ENCODE measurements around the gene CENPP.

The CENPP gene

DNA sequence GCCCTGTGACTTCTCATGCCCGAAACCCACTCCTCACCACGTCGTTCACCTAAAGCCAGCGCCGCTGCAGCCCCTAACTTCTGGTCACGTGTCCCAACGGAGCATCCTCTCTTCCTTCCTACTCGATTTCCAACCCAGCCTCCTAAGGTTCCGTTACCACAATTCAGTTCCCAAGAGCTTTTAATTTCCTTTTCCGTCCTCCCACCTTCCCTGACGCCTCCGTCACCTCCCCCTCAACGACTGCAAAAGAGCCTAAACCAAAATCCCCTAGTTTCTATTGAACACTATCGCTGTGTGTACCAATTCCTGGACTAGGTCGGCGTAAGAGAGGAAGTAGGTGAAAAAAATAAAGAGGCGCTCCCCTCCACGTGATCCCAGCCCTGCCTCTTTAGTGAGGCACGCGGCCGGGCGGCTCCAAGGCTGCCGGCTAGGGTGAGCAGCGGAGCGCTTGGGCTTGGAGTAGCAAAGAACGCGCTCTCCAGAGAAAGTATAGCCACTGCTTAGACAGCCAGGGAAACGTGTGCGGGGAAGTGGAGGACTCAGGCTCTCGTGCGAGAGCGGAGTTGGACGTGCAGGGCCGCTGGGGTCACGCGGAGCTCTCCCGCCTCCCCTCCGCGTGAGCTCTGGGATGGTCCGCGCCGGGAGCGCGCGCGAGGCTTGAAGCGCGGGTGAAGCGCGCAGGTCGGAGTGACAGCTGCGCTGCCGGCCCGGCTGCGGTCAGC, at the start of gene CENPP, which contains the start of gene NOL8:
Gene CENPP, plus strand, starts transcription at position 685 of the 722 bp plus-strand sequence.
Gene NOL8, minus strand, starts transcription at position 82 of the 722 bp plus-strand sequence. CDS start 1,189 bp downstream, outside the sequence.
- DNase-seq = peak; percentile 78

DNA sequence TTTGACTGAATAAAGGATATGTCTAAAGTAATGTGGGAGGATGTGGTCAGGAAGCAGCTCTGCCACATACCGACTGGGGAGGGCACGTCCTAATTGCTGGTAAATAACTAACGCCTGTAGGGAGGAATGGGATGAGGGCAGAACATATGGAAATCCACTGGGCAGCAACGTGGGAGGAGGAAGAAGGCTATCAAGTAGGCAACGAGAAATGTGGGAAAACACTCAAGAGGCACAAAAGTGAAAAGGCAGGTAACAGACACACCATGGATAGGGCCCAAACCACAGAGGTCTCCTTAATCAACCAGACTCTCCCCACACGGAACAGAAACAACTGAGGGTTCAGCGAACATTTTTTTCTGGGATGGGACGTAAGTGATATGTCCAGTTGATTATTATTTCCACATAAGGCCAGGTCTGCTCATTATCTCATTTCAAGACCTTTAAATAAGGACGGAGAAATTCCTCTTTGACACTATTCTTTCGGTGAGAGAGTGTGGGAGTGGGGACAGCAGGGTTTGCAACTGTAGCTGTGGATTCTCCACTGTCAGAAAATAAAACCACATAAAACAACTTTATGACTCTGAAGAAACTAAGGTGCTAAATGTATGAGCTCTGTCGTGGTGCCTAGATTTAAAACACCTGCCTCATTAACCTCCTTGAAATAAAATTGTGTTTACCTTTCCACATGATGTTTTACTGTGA, 49.3 kb upstream of the CENPP start:
- DNase-seq = no peak

DNA sequence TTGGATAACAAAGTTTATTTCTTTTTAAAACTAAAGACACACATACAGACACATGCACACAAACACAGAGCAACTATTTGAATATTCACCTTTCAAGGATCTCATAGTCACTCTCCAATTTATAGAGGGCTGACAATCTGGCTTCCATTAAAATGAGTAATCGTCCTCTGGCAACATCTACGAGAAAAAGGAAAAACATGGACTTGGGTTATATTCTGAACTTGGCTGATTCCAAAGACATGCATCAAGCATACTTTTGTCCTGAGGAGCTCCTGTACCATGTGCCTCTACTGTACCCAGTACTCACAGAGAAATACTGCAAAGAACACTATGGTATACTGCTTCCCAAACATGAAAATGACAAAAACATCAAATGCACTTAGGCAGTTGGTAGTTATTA, 47.6 kb upstream of the CENPP start:
- no peak for DNase-seq

DNA sequence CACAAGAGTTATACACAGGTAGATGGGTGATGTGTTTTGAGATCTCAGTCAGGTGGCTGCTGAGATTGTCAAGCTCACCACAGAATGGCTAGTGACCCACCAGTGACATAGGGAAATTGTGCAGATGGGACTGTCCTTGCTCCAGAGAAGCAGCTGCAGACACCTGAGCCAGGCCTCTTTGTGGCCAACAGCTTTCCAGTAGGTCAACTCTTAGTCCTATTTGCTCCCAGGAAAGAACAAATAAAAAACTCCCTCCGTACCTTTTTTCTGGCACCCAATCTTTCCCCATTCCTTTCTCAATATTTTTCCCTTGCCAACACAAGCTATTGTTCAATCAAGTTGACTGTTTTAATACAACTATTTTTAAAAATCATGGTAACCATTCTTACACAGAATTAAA, 46.5 kb upstream of the CENPP start:
- no peak for DNase-seq

DNA sequence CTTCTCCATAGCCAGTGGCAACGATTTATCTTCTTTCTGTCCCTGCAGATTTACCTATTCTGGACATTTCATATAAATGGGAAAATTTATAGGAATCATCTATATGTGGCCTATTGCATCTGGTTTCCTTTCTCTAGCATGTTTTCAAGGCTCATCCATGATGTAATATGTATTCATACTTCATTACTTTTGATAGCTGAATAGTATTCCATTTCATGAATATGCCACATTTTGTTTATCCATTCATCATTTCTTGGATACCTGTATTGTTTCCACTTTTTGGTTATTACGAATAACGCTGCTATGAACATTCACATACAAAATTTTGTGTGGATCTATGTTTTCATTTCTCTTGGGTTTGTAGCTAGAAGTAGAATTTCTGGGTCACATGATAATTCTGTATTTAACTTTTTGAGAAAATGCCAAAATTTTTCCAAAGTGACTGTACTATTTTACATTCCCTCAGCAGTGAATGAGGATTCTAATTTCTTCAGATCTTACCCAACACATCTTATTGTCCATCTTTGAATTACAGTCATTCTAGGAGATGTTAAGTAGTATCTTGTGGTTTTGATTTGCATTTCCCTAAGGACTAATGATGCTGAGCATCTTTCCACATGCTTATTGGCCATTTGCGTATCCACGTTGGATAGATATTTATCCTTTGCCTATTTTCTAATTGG, 35.9 kb upstream of the CENPP start:
- DNase-seq = no peak

DNA sequence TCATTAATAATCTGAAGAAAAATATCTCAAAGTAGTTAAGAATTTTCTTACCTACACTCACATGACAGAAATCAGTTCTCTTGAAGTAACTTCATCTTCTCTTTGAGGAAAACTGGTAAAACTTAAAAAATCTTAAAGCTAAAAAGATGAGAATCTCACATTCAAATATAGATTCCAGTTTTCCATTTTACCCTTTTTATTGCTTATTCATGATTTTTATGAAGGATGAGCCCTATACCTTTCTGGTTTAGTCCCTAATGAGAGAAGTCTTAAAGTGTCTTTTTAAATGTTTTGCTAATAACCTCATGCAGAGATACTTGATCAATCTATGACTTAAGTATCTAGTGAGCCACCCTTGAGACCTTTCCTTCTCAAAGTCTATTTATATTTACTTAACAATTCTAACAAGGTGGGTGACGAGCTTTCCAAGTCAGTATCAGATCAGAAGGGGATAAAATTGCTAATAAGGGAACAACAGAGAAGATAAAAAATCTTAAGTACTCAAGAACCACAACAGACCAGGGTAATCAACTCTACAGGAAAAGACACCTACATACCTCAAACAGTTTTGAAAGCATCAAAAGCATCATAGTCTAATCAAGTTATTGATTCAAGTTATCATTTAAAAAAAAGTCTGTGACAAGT, 34.8 kb upstream of the CENPP start:
- DNase-seq = no peak

DNA sequence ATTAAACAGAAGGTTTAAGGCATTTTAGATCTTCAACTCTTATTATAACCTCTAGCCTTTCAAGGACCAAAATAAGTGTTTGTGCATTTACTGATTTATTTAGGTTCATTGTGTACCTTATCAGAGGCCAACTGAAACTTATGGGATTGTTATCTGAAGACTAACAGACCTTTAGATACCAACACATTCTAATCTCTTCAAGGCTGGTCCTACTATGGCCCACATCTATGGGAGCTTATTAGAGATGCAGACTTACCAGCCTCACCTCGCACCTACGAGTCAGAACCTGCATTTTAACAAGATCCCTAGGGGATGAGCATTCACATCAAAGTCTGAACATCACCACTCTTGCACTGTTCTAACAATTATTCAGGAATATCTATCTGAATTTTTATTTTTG, 34.2 kb upstream of the CENPP start:
- DNase-seq = no peak

DNA sequence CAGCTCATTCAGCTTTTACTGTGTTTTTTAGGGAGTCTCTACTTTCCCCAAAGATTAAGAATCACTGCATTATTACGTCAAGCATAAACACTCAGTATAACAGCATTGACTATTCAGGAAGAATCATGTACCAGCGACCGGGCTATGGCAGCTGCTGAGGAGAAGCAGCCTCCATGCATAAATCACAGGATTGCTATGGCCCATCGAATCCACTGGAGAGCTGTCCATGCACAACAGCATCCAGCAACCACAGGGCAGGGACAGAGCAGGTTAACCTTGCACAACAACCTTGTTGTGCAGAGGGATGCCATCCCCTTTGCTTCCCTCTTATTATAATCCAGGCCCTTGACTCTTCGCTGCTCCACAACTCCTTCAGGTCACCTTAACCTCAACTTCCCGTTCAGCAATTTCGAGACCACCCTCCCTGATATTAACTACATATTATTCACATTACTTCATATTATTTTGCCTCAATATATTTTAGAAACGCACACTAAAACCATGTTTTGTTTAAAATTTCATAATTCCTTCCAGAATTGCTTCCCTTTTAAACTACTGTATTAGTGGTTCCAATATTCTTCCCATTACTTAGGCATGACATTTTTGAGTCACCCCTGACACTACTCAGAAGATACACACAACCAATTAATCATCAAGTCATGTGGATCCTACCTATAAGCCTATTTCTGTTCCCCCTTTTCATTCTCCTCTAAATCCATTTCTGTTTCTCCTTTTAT, 33.2 kb upstream of the CENPP start:
- no peak for DNase-seq

DNA sequence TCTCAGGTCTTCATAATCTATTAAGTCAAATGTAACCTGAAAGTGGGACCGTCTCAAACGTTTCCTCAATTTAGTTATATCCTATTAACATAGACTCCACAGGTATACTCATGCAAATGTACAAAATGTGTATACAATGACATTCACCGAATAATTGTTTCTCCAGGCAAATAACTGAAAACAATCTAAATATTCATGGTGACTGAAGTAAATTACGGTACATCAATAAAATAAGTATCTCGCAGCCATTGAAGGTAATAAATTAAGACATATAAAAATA, 32.7 kb upstream of the CENPP start:
- DNase-seq = no peak

DNA sequence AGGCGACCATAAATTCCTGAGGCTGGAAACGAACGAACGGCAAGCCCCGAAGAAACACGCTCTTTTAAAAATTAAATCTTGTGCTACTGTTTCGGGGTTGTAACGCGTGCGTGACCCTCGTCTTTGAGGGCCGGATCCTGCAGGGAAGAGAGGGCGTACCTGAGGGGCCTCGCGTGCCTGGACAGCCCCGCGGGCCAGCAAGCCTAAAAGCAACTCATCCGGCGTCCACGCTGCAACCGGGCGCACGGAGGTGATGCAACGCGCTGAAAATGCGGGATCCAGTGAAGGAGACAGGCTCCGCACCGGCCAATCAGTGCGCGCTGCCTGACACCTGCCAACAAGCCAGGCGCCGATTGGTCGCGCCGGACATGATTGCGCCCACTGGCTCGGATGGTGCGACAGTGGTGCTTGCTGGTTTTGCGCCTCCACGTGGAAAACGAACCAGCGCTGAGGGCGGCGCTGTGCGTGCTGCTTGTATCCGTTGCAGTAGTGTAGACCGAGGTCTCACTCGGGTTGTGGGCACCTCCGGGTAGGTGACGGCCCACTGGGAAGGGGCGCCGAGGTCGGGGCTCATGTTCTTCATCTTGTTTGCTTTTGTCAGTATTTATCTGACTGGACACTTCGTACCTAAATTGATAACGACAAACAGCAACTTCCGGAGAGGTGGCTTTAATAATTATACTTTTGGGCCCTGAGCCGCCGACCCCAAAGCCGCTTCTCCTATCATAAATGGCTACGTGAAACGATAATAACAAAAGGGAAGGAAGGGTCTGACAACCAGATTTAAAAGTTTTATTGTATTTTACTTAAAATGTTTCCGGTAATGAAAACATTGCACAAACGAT, 32.1 kb upstream of the CENPP start, which contains the start of gene IARS1:
Gene IARS1, minus strand, starts transcription at position 246 of the 845 bp plus-strand sequence. CDS start 4,278 bp downstream, outside the sequence.
- peak; percentile 97 for DNase-seq

DNA sequence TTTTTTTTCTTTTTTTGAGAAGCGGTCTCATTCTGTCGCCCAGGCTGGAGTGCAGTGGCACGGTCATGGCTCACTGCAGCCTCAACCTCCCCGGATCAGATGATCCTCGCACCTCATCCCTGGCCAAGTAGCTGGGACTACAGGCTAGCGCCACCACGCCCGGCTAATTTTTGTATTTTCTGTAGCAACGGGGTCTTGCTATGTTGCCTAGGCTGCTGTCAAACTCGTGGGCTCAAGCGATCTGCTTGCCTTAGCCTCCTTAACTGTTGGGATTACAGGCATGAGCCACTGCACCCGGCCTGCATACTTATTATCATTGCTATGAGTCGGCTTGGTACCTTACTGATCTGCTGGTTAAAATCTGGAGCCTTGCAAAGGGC, 31.5 kb upstream of the CENPP start:
- DNase-seq = no peak

DNA sequence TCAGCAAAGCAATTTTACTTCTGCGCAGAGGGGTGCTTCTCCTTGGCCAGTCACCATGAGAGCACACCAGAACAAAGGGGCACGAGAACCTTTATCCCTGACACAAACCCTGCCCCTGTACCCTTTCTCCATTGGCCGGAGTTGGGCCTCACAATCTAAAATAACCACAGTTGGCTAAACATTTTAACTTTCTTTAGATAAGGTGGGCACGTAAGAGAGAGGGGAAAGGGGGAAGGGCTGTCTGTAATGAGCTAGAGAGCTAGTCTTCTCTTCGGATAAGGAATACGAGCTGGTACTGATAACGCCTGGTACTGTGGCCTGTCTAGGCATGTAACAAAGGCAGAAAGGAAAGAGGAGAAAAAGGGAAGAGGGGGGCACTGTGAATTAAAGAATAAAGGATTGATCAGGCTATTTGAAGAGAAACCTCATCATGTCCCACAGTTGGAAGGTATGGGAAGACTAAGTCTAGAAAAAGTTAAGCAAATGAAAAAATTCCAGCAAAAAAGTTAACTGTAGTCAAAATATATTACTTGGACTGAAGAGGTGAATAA, 30.4 kb upstream of the CENPP start:
- no peak for DNase-seq

DNA sequence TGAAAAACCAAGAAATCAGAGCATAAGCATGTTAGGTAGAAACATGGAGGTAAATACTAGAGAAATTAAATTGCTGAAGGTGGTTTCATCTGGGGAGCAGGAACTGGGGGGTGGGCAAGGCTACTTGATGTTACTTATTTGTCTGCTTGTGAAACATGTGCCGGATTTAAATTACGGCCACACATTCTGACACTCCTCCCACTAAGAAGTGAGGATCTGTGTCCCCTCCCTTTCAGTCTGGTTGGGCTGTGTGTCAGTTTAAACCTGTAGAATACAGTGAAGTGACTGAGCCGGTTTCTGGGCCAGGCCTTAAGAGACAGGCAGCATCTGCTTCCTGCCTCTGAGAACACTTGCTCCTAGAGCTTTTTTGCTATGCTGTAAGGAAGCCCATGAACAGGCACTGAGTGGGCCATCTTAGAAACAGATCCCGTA, 29.9 kb upstream of the CENPP start:
- no peak for DNase-seq

DNA sequence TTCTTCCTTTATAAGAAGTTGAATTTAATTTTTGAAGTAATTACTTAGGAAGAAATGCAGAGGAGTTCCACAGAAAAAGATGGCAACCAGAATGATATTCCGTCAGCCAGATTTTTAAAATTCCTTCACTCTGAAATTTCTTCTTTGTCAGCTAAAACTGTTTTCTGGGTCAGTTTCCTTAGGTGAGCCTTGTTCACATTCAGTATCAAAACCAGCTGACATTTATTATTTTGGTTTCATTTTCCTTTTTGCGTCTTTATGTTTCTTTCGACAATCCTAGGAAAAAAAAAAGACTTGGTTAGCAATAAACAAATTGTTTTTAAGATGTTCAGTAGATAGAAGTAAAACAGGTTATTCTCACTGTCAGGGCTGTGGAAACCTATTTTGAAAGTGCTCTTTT, 28.1 kb upstream of the CENPP start:
- DNase-seq = no peak

DNA sequence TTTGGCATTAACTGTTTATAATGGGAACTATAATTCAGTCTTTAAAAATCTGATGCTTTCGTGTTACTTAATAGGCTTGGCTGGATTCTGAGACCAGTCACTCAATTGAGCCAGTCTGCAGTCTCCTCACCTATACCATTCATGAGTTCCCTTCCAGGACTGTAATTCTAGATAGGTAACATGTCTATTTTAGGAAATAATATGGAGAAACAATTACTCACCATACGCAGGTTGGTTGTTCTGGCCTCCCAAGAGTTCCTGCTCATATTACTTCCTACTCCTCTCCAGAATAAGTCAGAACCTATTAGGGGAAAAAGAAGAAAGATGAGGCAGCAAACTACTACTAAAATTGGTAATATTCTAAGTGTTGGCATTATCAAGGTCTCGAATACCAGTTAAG, 27.7 kb upstream of the CENPP start:
- DNase-seq = no peak

DNA sequence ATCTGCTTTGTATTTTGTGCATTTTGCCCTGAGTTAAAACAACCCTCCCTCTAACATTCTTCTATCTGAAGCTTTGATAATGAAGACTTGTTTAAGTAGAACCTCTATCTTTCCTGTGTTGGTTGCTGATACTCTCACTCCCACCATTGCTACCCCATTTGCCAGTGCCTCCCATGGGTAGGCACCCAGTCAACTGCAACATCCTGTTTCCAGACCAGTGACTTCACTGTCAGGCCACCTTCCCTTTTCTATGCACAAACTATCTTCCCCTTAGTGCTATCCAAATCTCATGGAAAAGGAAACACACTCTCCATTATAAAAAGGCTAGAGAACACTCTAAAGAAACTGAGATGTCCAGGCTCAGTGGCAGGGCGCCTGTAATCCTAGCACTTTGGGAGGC, 26.6 kb upstream of the CENPP start:
- no peak for DNase-seq

DNA sequence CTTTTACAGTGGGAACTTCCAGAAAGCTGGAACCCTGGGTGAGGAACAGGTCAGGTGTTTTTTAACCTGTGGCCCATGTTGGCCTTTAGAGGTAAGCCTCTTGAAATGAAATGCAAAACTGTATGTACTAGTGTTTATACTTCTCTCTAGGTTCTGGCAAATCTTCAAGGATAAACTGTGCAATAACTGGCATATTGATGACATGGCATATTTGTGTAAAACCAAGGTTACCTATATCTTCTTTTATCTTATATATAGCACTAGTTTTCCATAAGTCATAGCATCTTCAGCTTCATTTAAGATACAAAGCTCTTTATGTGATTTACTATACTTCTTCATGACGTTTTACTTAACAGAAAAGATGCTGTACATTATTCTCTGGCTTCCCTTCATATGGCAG, 24.8 kb upstream of the CENPP start:
- no peak for DNase-seq

DNA sequence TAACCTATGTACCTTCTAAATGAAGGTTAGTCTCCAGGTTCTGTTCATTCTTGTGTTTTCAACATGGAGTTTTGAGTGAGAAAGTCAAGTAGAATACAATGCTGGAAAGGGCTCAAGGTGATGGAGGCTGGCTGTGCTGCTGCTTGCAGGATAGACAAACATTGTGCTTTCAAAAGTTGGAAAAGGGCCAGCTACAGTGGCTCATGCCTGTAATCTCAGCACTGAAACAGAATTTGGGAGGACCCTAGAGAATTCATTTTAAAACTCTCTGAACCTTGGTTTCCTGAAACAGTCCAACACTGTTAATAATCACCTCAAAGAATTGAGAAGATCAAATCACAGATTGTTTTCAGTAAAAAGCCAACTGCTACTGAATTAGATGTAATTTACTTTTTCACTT, 16.9 kb upstream of the CENPP start:
- DNase-seq = no peak

DNA sequence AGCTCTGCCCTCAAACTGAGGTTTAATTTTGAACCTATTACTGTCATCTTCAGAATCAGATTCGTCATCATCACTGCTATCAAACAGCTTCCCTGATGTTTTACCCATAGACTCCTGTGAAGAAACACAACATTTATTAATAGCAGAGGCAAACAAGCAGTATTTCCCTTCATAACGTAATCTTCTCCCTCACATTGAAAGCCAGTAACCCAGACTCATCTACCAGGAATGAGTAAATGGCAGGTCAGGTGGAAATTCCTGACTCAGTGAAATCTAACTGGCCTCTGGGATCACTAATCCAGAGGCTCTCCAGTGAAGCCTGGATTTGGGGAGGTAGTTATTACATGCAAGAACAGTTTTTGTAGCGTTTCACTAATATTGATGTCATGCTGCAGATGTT, 15.2 kb upstream of the CENPP start:
- no peak for DNase-seq

DNA sequence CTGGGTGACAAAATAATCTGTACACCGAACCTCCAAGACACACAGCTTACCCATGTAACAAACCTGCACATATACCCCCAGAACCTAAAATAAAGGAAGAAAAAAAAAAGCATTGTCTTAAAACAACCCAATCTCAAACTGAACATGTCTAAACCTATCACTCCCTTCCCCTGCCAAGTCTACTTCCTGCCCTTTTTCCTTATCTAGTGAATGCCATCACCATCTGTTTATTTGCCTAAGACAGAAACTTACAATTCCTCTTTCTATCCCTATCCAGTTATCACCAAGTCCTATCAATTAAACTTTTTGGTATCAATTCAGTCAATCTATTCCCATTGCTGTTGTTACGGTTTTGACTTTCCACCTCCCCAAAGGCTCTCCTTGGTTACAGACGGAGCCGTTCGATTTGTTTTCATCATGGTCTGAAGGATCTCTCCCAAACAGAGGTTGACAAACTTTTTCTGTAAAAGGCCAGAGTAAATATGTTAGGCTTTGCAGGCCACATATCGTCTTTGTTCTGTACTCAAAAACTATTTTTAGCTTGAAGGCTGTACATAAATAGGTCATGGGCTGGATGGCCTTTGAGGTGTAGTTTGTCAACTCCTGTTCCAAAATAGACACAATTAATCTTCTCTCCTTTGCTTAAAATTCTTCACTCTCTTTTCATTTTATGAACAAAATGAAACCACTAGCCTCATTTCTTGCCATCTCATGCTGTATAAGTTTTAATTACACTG, 12.7 kb upstream of the CENPP start:
- DNase-seq = no peak

DNA sequence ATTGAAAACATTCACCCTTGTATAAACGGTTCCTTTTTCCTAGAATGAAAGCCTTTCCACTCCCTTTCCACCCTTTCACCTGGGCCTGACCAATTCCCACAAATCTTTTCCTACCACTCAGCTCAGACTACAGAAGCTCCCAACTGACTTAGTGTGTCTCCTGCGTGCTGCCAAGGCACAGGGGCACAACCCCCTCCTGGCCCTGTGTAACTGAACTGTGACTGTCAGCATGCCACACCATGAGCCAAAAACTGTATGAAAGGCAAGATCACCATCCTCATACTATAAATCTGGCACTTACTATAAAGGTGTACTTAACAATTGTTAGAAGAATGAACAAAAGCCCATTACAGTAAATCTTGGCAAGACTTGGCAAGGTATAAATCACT, 12.1 kb upstream of the CENPP start:
- no peak for DNase-seq

All from T1000 (cell line).